Epidermal melanocyte (primary cell): Measurements from ENCODE around the gene TMEFF2.
"Not testable (repeated sequence)": the region's sequence is repeated elsewhere in the genome, so short reads cannot be mapped to it uniquely, and the experiment has no call there.

Experiments used
- DNase-seq: peaks from one replicate; pipeline ENCODE4 v3.0.0; 2011; ENCODE audit warnings: low spot score; ENCODE audit not compliant: insufficient read length

Gene TMEFF2

GRCh38 chr2:191935247-191935646 is 259.5 kb downstream of the TMEFF2 start:
- no peak for DNase-seq

DNA sequence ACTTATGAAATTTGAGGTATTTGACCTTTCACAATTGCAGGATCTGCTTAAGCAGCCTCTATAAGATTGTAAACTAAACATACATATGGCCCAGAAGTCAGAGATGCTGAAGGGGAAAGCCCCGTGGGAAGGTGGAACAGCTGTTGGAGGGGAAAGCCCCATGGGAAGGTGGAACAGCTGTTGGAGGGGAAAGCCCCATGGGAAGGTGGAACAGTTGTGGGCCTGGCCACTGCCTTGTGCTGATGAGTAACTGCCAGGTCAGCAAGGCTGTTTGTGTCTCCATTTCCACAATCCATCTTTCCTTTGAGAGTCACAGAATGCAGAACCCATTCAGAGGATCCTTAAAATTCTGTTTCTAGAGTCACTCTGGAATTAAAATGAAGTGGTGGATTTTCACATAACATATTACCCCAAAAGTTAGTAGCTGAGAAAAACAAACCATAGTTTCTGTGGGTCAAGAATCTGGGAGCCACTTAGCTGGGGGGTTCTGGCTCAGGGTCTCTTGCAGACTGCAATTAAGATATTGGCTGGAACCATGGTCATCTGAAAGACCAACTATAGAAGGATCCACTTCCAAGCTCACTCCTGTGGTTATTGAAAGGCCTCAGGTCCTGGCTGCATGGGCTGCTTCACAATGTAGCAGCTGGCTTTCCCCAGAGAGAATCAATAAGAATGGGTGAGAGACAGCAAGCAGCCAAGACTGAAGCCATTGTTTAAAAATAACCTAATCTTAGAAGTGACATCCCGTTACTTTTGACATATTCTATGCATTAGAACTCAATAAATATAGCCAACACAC is 261.2 kb downstream of the TMEFF2 start:
- no peak for DNase-seq

- no peak for DNase-seq
These were observed 262.4 kb downstream of the TMEFF2 start for GRCh38 chr2:191932286-191932685.

DNA sequence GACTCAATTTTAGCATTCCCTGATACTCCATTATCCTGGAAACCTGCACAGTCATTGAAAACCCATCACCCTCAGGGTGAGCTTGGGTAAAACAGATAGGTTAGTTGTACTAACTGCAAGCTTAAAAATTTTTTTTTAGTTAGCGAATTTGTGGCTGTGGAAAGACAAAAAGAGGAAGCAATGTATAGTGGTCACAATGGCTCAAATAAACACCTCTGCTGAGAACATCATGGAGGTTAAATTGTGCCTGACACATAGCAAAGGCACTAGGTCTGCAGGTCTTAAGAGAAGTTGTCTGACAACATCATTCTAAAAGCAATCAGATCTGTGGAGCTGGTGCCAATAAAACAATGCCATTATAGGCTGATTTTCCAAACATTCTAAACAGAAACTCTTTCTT is 263.4 kb downstream of the TMEFF2 start:
- DNase-seq = no peak

DNA sequence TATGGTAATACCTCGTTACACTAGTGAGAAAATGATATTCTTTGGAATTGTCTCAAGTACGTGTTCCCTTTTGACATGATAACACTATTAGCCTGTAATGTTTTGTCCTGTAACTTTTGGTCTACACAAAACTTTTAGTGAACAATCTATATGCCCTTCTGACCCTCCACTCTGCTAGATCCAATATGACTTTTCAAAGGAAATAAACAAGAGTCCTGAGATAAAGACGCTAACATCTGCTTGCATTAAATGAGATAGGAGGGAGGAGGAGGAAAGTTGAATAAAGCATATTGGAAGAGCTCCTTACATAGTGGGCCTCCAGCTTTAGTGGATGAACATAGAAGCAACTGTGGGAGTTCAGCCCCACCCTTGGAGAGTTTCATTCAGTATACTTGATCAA is 264.5 kb downstream of the TMEFF2 start:
- no peak for DNase-seq

GRCh38 chr2:191929288-191929687 is 265.4 kb downstream of the TMEFF2 start:
- DNase-seq = no peak

GRCh38 chr2:191927991-191928390 is 266.7 kb downstream of the TMEFF2 start:
- no peak for DNase-seq

- DNase-seq = no peak
These were observed 267.3 kb downstream of the TMEFF2 start for GRCh38 chr2:191927319-191927867.

DNA sequence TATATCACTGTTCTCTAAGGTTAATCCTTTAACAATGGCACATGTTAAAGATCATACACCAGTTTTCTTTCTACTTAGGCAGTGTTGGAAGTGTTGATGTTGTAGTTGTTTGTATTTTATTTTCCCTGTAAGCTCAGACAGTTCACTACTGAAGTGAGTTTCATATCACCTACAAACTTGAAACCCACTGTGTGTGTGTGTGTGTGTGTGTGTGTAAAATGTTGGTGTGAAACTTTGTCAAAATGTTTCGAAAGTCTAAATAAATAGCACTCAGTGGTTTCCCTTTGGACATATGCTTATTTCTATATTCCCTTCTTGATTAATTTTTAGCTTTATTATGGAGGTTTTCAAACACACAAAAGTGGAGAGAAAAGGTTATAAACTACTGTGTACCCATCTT is 268.1 kb downstream of the TMEFF2 start:
- no peak for DNase-seq

- no peak for DNase-seq
These were observed 271.1 kb downstream of the TMEFF2 start for GRCh38 chr2:191923652-191923997.

- no peak for DNase-seq
These were observed 271.7 kb downstream of the TMEFF2 start for GRCh38 chr2:191922736-191923651.

- not testable (repeated sequence) for DNase-seq
These were observed 273.1 kb downstream of the TMEFF2 start for GRCh38 chr2:191921650-191922049.

DNA sequence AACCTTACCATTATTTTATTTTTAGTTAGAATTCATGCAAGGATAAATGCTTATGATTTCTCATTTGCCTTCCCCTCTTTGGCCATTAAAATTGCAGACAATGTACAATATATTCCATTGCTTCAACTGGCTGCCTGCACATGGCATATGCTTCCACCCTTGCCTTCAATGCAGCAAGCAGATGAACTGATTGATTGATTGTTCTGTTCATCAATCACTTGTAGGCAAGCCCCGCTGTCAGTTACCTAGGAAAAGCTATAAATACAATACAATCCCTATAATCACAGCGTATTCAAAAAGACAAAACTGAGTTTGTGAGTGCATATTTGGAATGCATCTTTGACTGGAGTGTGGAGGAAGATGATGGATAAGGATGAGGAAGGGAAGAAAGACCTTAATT is 274.2 kb downstream of the TMEFF2 start:
- DNase-seq = no peak

- DNase-seq = no peak
These were observed 276.6 kb downstream of the TMEFF2 start for GRCh38 chr2:191917967-191918651.

GRCh38 chr2:191917430-191917881 is 277.3 kb downstream of the TMEFF2 start:
- no peak for DNase-seq

DNA sequence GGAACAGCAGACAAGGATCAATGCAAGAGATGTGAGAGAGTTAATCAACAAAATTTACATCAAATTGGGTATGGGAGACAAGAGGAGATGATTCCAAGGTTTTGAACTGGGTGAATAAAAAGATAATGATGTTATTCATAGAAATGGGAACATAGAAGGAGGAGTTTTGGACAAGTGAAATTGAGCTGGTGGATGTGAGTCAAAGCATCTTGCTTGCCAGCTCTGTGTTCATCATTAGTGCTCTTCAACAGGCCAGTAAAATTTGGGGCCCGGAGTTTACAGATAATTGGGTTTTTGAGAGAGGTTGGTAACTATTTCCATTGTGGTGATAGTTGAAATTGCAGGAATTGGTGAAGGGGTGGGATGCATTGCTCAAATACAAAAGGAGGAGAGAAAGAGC is 277.9 kb downstream of the TMEFF2 start:
- DNase-seq = no peak

GRCh38 chr2:191915750-191916149 is 279.0 kb downstream of the TMEFF2 start:
- no peak for DNase-seq

DNA sequence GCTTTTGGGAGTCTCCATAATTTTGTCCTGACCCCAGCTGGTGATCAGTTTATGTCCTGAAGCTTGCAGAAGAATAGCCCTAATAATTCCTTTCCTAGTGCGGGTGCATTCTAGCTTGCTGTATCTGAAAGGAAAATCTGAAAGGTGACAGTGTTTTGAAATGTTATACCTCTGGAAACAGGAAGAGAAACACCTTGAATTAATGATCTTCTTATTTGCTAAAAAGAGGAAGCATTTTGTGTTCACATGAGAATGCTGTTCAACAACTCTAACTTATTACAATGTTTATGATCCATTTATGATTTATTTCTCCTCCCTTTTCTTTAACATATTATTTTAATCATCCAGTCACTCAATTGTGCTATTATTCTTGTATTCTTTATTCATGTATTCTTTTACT is 280.9 kb downstream of the TMEFF2 start:
- no peak for DNase-seq

DNA sequence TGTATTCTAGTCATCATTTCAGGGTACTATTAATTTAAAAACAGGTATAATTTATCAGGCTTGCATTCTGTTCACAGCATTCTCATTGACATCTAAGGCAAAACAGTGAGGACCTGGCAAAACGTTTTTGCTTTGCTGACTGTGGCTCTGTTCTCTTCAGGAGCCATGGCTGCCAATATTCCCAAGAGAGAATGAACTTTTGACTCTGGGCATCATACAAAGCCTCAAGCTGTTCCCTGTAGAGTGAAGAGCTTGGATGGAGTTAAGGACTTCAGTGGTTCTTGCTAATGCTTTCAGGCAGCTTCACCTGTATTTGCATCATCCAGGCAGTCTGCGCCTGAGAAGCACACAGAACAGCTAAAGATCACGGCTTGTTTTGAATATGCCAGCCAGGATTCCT is 282.0 kb downstream of the TMEFF2 start:
- DNase-seq = no peak

GRCh38 chr2:191910518-191910917 is 284.2 kb downstream of the TMEFF2 start:
- DNase-seq = no peak

- no peak for DNase-seq
These were observed 285.9 kb downstream of the TMEFF2 start for GRCh38 chr2:191908874-191909273.

GRCh38 chr2:191907545-191907944 is 287.2 kb downstream of the TMEFF2 start:
- no peak for DNase-seq
